ENCODE measurements around the gene CAVIN2.

The CAVIN2 gene

GRCh38 chr2:191846515-191847476, at the start of gene CAVIN2:
TSS of gene CAVIN2 (minus strand) at chr2:191847088. CDS start at chr2:191846925, 163 bp downstream.
- DNase-seq (ENCODE audit: low spot score), result peak; percentile 75

GRCh38 chr2:191895743-191896142, 48.9 kb upstream of the CAVIN2 start:
- no peak for DNase-seq (ENCODE audit: low spot score)

- no peak for DNase-seq (ENCODE audit: low spot score)
Observed at GRCh38 chr2:191895195-191895594, 48.3 kb upstream of the CAVIN2 start.

GRCh38 chr2:191894681-191895147, 47.8 kb upstream of the CAVIN2 start:
- peak; percentile 49 for DNase-seq (ENCODE audit: low spot score)

- no peak for DNase-seq (ENCODE audit: low spot score)
Observed at GRCh38 chr2:191892391-191892790, 45.5 kb upstream of the CAVIN2 start.

GRCh38 chr2:191891656-191892055, 44.8 kb upstream of the CAVIN2 start:
- no peak for DNase-seq (ENCODE audit: low spot score)

GRCh38 chr2:191889931-191890330, 43.0 kb upstream of the CAVIN2 start:
- DNase-seq (ENCODE audit: low spot score), result no peak

GRCh38 chr2:191888400-191889166, 41.7 kb upstream of the CAVIN2 start:
- no peak for DNase-seq (ENCODE audit: low spot score)

- no peak for DNase-seq (ENCODE audit: low spot score)
Observed at GRCh38 chr2:191885650-191886049, 38.8 kb upstream of the CAVIN2 start.

- DNase-seq (ENCODE audit: low spot score), result no peak
Observed at GRCh38 chr2:191885098-191885497, 38.2 kb upstream of the CAVIN2 start.

GRCh38 chr2:191881982-191882816, 35.3 kb upstream of the CAVIN2 start:
- no peak for DNase-seq (ENCODE audit: low spot score)

GRCh38 chr2:191878548-191879279, 31.8 kb upstream of the CAVIN2 start:
- peak; percentile 69 for DNase-seq (ENCODE audit: low spot score)

- DNase-seq (ENCODE audit: low spot score), result no peak
Observed at GRCh38 chr2:191877875-191878274, 31.0 kb upstream of the CAVIN2 start.

GRCh38 chr2:191875859-191876258, 29.0 kb upstream of the CAVIN2 start:
- DNase-seq (ENCODE audit: low spot score), result no peak

GRCh38 chr2:191870744-191871143, 23.9 kb upstream of the CAVIN2 start:
- DNase-seq (ENCODE audit: low spot score), result no peak

- no peak for DNase-seq (ENCODE audit: low spot score)
Observed at GRCh38 chr2:191869781-191870180, 22.9 kb upstream of the CAVIN2 start.

GRCh38 chr2:191869178-191869577, 22.3 kb upstream of the CAVIN2 start:
- no peak for DNase-seq (ENCODE audit: low spot score)

GRCh38 chr2:191867507-191867847, 20.6 kb upstream of the CAVIN2 start:
- no peak for DNase-seq (ENCODE audit: low spot score)

GRCh38 chr2:191866675-191867506, 20.0 kb upstream of the CAVIN2 start:
- peak; percentile 68 for DNase-seq (ENCODE audit: low spot score)

GRCh38 chr2:191866195-191866594, 19.3 kb upstream of the CAVIN2 start:
- DNase-seq (ENCODE audit: low spot score), result no peak
